Loucy (cell line): ENCODE measurements around the gene FAM222B.

Source experiments
- CTCF ChIP-seq: fragments of 200-600 bp; sonication (generic); conservative IDR thresholded peaks from 2 replicates; pipeline ENCODE4 v1.5.1; 2014; ENCODE audit warnings: mild to moderate bottlenecking, antibody characterized with exemption, low read length
- EZH2phosphoT487 ChIP-seq: fragments of 200-600 bp; IDR thresholded peaks from 2 replicates; pipeline ENCODE4 v1.6.1; 2018; ENCODE audit warnings: antibody characterized with exemption, mild to moderate bottlenecking, moderate library complexity, borderline replicate concordance

GRCh38 chr17:28864991-28865849 lies 22.6 kb upstream of the FAM222B start:
- TF ChIP-seq CTCF = no peak
- TF ChIP-seq EZH2phosphoT487 = no peak
